Hematopoietic multipotent progenitor cell treated with erythropoietin and hydrocortisone succinate and interleukin-3 and kit ligand, for 6 days (in vitro differentiated cells): ENCODE measurements around the gene NTSR1.

Source experiments
- DNase-seq: peaks from one replicate; pipeline ENCODE4 v3.0.0-alpha.2; 2015

Gene NTSR1

GRCh38 chr20:62694868-62695267 lies 13.8 kb upstream of the NTSR1 start:
- DNase-seq: no peak

GRCh38 chr20:62695448-62696414 lies 12.9 kb upstream of the NTSR1 start:
- no peak for DNase-seq

GRCh38 chr20:62696434-62696957 lies 12.1 kb upstream of the NTSR1 start:
- DNase-seq: no peak

GRCh38 chr20:62696989-62697388 lies 11.6 kb upstream of the NTSR1 start:
- no peak for DNase-seq

GRCh38 chr20:62697468-62697912 lies 11.1 kb upstream of the NTSR1 start:
- no peak for DNase-seq

GRCh38 chr20:62698231-62698630 lies 10.4 kb upstream of the NTSR1 start:
- no peak for DNase-seq

- DNase-seq: no peak
Measured at GRCh38 chr20:62699296-62699695, 9.3 kb upstream of the NTSR1 start.

GRCh38 chr20:62699741-62700140 lies 8.9 kb upstream of the NTSR1 start:
- DNase-seq: no peak

- DNase-seq: no peak
Measured at GRCh38 chr20:62700261-62700930, 8.2 kb upstream of the NTSR1 start.

GRCh38 chr20:62701161-62702012 lies 7.2 kb upstream of the NTSR1 start:
- DNase-seq: no peak

GRCh38 chr20:62702013-62702300 lies 6.7 kb upstream of the NTSR1 start:
- DNase-seq: no peak

- DNase-seq: peak; percentile 46
Measured at GRCh38 chr20:62702895-62703852, 5.5 kb upstream of the NTSR1 start.

- DNase-seq: no peak
Measured at GRCh38 chr20:62703853-62704228, 4.8 kb upstream of the NTSR1 start.

- no peak for DNase-seq
Measured at GRCh38 chr20:62704341-62704948, 4.2 kb upstream of the NTSR1 start.

GRCh38 chr20:62705627-62706026 lies 3.0 kb upstream of the NTSR1 start:
- no peak for DNase-seq

GRCh38 chr20:62706344-62706743 lies 2.3 kb upstream of the NTSR1 start:
- no peak for DNase-seq

- DNase-seq: no peak
Measured at GRCh38 chr20:62706857-62707256, 1.8 kb upstream of the NTSR1 start.

- no peak for DNase-seq
Measured at GRCh38 chr20:62707276-62707920, 1.2 kb upstream of the NTSR1 start.

- peak; percentile 40 for DNase-seq
Measured at GRCh38 chr20:62707921-62708521, 615 bp upstream of the NTSR1 start.

GRCh38 chr20:62709537-62709905 lies 885 bp downstream of the NTSR1 start:
- DNase-seq: no peak
